HG03439 (cell line): ENCODE measurements around the gene PINK1.
"Not testable (repeated sequence)": the region's sequence is repeated elsewhere in the genome, so short reads cannot be mapped to it uniquely, and the experiment has no call there.

ENCODE experiments used
- ATAC-seq: cut with Tn5 transposase; IDR thresholded peaks from one replicate; pipeline ENCODE4 v1.9.1; 2021; ENCODE audit warnings: mild to moderate bottlenecking, moderate library complexity; ENCODE audit not compliant: unreplicated experiment

The PINK1 gene

DNA sequence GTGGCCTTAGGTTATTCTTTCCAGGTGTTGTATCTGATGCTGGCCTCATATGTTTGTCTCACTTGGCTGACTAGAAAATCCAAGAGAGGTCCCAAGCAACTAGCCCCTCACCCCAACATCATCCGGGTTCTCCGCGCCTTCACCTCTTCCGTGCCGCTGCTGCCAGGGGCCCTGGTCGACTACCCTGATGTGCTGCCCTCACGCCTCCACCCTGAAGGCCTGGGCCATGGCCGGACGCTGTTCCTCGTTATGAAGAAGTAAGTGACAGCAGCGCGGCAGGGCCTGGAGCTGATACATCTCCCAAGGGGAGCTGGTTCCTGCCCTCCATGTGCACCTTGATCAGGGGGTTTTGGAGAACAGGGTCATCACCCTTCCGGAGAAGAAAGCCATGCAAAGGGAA lies 11.2 kb downstream of the PINK1 start:
- no peak for ATAC-seq

DNA sequence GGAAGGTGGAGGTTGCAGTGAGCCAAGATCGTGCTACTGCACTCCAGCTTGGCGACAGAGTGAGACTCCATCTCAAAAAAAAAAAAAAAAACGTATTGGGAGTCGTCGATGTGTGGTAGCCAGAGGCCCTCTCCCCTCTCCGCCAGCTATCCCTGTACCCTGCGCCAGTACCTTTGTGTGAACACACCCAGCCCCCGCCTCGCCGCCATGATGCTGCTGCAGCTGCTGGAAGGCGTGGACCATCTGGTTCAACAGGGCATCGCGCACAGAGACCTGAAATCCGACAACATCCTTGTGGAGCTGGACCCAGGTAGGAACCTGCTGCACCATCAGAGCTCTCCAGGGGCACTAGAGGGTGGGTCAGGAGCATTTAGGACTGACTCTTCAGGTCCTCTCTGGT lies 12.2 kb downstream of the PINK1 start:
- ATAC-seq: no peak

DNA sequence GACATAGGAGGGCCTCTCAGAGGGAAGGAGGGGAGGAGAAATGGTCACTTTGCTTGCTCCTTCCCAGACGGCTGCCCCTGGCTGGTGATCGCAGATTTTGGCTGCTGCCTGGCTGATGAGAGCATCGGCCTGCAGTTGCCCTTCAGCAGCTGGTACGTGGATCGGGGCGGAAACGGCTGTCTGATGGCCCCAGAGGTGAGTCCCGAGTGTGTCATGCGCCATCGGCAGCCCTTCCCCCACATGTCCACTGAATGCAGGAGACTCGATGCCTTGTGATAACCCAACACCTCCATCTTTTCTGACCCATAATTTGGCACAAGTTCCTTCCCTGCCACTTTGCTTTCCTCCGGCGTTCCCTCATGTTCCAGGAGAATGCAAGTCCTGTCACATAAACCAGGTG lies 15.2 kb downstream of the PINK1 start:
- ATAC-seq: no peak

DNA sequence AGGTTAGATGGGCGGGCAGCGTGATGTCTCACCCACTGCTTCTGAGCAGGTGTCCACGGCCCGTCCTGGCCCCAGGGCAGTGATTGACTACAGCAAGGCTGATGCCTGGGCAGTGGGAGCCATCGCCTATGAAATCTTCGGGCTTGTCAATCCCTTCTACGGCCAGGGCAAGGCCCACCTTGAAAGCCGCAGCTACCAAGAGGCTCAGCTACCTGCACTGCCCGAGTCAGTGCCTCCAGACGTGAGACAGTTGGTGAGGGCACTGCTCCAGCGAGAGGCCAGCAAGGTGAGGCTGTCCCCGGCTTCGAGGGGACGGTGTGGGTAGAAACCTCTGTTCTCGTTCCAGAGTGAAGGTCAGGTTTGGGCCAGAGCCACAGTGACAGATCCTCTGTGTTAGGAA lies 15.7 kb downstream of the PINK1 start:
- ATAC-seq: no peak

DNA sequence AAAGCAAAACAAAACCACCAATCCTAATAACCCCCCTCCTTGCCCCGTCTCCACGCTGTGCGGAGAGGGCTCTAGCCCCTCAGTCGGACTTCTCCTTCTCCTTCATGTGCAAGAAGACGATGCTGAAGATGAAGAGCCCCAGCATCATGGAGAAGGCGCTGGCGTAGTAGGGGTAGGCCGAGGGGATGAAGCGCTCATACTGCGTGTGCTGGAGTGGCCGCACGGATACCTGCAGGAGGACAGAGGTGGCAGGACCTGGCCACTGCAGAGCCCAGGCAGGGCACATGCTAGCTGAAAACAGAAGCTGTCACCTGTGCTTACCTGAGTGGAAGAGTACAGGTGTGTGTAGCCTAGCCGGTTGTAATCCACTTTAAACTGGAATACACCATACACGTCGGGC lies 19.0 kb downstream of the PINK1 start:
- no peak for ATAC-seq

DNA sequence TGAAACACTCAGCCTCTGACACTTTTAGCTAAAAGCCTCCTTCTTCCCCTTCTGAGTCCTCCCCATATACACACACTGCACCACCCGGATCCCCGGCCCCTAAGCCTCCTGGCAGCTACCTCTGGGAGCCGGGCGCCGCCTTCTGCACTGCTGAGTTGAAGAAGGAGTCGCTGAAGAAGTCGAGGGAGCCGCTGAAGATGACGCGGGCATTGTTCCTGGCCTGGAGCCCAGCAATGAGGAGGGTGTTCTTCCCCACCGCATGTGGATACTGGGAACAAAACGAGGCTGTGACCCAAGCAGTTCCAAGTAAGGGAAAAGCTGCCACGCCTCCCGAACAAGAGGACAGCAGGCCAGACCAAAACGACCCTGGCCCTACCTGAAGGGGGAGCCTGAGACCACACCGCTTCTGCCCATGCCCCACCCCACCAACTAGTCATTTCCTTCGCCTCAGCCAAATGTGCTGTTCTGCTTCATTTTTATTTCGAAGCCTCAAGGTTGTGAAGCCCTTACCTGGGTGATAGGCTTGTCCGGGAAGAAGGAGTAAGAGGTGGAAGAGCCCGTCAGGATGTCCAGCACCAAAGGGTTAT lies 20.9 kb downstream of the PINK1 start:
- ATAC-seq: no peak

DNA sequence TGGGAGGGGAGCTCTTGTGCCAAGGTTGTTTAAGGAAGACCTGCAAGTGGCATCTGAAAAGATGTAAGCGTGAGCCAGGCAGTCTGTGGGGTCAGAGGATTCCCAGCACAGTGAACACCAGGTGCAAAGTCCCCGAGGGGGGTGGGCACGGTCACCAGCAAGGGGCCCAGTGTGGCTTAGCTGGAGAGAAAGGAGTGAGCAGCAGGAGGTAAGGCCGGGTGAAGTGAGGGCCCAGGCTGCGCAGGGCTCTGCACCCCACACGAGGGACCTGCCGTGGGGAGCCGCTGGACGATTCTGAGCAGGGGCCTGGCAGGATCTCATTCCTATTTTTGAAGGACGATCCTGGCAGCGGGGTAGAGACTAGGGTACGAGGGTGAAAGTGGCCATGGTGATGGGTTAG lies 23.8 kb downstream of the PINK1 start:
- no peak for ATAC-seq

DNA sequence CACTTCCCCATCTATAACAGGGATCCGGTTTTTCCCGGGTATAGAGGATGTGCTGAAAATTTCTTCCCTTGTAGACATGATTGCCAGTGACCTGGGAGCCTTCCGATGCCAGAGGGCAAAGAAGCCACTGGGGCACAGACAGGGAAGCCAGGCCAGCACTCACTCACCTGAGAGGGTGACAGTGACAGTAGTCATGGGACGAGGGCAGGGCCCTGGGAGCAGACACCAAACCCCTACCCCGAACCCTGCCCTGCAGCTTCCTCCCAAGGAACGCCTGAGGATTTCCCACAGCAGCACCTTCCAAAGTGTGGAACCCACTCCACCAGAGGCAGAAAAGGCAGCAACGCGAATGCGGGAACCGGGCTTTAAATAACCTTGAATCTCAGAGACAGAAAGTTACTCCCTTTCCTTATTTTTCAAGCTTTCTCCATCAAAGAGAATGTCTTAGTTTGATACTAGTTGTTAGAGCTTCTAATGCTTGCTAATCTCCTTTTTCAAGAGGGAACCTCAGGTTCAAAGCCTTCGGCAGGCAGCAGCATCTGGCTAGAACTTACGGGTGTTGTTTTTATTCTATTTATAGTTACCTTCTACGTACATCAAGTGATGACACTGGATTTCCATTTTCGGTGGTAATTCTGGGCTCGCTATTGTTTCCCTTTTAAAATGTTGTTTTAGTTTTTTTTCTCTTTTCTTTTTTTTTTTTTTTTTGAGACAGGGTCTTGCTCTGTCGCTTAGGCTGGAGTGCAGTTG lies 25.1 kb downstream of the PINK1 start:
- no peak for ATAC-seq

DNA sequence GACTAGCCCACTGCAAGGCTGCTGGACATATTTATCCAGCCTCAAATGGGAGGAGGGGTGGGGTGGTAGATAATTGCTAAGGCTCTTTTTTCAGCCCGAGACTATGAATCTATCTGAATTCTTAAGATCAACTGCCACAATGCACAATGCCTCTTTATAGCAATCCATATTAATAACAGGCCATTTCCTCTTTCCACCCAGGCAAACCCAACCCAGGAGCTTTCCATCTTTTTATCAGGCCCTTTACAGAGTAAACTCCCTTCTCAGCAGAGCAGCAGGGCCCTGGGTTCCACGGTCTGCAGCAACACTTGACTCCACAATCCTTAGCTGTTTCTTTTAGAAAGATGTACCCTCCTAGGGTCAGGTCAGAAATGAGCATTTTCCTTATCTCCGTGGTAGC lies 27.1 kb downstream of the PINK1 start:
- ATAC-seq: no peak

DNA sequence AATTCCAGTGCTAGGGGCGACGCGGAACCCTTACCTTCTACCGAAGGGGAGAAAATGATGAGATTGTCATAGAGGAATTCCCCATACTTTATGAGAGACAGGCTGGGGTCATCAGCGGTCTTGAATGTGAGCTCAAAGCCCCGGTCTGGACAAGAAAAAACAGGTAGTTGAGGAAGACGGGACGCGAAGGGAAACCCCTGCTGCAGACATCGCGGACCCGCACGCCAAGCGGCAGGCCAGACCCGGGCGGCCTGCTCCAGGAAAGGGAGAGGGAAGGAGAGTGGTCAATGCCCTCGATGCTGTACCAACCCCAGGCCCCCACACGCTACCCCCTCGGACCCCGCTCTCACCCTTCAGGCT lies 27.6 kb downstream of the PINK1 start:
- ATAC-seq: peak; percentile 17

DNA sequence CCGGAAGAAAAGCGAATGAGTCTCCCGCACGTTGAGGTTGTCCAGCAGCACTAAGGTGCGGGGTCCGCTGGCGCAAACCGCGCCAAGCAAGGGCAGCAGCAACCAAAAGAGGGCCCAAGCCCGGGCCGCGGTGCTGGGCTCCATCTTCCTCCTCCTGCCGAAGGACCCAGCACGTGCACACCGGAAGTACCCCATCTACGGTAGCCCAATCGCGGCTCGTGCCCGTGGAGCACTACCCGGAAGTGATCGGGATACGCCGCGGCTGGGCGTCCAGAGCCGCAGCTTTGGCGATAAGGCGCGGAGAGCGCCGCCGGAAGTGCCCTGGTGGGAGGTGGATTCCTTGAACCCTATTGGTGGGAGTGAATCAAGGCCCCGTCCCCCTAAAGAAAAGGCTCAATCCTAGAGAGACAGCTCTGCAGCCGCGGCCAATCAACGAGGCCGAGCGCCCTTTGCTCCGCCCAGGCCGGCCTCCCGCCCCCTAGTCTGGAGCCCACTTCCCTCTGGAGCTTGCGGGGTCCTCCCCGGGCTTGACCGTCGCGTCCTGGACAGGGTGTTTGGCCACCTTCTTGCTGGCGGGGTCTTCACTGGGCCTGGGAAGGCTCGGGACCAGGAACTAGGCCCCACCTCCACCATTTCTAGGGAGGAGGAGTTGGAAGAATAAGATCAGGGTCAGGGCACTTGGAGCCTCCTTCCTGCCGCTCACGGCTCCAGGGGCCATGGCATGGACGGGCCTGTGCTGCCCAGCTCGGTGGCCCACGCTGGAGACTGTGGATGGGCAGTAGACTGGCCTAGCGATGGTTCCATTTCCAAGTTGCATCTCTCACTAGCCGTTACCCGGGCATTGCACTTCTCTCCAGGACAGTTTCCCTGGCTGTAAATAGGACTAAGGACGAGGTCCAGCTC lies 28.2 kb downstream of the PINK1 start, which contains the start of gene DDOST:
Gene DDOST, minus strand, starts transcription at position 163 of the 903 bp plus-strand sequence. Its CDS starts 19 bp downstream, at position 144.
- peak; percentile 95 for ATAC-seq

DNA sequence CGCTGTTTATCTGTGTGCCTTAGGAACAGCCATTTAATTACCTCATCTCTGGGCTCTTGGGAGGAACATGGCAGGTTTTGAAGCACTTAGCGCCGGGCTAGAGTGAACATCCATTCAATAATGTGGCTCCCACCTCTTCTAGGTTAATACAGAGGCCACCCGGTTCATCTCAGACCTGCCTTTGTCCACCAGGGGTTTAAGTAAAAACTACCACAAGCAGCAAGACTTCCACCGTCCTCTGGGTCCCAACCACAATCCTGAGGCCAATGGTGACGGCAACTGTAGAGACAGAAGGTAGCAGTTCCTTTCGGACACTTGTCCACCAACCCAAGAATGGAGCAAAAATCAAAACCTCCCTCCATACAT lies 28.8 kb downstream of the PINK1 start:
- no peak for ATAC-seq

DNA sequence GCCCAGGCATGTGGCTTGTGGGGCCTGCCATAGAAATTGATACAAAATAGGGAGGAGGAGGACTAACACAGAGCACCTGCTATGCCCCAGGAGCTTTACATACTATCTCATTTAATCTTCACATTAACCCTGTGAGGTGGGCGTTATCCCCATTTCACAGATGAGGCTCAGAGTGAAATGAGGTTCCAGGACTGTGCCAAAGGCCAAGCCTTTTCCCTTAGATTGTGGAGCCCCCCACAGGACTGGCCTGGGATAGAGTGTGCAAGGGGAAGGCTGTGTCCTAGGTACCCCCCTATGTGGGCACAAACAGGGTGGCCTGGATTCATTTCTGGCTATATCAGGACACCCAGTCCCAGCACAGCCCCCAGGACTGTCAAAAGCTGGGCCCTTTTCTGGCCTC lies 30.1 kb downstream of the PINK1 start:
- no peak for ATAC-seq

DNA sequence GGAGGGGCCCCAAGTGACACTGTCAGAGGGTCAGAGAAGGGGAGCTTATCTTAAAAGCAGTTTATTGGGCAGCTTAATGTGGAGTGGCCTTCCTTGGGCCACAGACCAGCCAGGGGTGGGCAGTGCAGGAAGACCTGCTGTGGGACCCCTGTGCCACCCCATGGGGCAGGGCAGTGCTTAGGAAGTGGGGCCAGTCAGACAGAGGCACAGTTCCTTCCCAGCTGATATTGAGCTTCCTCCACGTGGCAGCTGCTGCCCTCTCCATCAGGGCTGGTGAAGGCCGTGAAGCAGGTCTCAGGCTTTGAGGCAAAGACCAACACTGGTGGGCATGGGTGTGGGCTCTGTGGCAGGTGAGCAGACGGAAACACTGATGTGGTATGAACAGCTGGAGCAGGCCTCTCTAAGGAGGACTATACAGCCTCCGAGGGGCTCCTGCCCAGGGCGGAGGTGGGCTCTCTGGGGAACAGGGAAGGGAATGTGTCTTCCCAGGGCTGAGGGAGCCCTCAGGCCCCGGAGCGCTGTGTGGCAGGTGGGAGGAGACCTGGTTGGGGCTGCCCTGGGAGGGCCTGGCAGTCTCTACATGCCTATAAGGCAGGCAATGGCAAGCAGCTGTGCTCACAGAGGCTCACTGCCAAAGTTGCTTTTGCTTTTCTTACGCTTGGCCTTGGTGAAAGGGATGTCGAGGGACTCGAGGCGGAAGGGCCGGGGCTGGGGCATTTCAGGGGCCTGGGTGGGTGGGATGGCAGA lies 30.9 kb downstream of the PINK1 start:
- no peak for ATAC-seq

DNA sequence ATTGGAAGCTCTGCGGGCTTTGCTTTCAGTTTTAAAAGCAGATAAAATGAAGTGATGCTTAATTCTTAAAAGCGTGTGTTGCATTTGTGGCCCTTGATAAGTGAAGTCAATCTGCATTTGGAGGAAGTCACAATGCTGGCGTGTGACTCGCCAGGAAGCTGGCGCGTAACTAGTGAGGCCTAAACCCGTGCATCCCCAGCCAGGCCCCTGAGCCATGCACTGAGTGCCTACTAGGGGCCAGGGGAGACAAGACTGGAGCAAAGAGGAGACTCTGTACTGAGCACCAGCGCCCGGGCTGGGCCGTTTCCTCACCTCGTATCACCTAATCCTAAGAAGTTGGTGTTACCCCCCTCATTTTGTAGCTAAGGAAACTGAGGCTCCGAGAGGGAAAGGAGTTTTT lies 32.5 kb downstream of the PINK1 start:
- no peak for ATAC-seq

DNA sequence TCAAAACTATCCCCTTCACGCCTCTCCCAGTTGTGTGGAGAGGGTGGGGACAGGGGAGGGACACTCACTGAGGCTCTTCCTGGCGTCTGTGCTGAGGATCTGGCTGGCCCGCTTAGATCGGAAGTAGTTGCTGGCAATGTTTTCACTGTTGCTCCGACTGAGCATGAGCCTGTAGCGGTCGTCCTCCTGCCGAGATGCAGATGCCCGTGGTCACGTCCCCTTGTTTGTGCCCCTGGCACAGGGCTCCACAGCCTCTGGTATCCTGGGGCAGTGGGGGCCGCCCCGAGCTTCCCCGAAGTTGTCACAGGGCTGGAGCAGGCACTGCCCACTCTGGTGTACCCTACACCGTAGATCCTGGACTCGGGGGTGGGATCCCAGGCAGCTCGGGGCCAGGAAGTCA lies 32.9 kb downstream of the PINK1 start:
- ATAC-seq: no peak

DNA sequence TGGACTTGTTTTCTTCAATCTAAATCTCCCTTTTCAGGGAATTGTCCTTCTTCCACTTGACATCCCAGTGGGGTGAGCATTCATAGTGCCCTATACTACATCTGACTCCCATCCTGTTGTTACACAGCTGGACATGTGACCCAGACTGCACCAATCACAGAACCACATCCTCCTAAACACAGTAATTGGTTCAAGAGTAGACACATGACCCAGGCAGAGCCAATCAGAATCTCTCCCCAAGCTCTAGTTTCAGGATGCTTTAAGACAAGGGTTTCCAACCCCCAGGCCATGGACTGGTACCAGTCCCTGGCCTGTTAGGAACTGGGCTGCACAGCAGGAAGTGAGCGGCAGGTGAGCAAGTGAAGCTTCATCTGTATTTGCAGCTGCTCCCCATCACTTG lies 33.5 kb downstream of the PINK1 start:
- ATAC-seq: no peak

DNA sequence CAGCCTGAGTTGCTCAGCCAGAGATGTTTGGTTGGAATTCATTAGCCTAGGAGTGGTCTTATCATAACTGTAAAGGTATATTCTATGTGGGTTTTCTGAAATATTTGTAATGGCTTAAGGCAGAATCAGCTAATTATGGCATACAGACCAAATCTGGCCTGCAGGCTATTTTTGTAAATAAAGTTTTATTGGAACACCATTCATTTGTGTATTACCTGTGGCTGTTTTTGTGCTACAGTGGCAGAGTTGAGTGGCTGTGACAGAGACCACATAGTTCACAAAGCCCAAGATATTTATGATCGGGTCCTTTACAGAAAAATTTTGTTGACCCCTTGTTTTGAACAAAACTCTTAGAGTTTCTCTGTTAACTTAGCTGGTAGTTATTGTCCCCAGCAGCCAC lies 35.3 kb downstream of the PINK1 start:
- no peak for ATAC-seq

DNA sequence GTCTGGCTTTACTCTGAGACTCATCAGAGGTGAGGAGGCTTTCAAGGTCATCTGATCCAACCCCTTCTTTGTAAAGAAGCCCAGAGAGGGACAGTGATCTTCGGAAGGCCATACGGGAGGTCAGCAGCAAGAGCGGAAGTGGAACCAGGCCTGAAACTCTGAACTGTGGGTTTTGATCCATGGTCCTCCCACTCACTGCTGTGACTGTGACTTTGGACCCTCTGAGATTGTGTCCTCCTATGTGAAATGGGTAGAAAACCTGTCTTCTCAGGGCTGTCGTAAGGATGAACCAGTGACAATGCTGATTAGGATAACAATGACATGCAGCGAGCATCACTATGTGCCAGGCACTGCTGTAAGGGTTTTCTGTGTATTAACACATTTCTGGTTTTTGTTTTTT lies 37.7 kb downstream of the PINK1 start:
- ATAC-seq: no peak

DNA sequence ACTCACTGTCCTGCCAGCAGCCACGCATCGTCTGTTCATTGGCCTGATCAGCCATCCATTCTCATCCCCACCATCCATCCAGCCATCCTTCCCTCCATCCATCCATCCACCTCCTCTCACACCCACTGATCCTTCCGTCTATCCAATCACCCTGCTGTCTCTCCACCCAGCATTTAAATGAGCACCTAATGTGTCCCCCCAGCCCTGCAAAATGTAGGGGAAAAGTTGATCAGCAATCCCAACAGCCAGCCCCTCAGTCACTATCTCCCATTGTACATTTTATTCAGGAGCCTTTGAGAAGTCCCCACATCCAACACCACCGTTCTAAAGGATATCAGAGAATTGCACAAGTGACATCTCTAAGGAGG lies 39.0 kb downstream of the PINK1 start:
- ATAC-seq: no peak

DNA sequence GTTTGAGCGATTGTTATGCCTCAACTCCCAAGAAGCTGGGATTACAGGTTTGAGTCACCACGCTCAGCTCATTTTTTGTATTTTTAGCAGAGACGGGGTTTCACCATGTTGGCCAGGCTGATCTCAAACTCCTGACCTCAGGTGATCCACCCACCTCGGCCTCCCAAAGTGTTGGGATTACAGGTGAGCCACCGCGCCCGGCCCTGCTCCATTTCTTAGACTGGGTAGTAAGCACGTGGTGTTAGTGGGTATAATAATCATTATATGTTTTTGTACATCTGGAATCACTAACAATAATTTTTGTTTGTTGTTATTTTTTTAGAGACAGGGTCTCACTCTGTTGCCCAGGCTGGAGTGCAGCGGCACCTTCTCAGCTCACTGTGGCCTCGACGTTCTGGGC lies 40.4 kb downstream of the PINK1 start:
- ATAC-seq: not testable (repeated sequence)
